Activated CD4-positive, alpha-beta memory T cell treated with anti-CD3 and anti-CD28 coated beads for 36 hours (primary cell): ENCODE data around the gene LPCAT1. TPM values are rescaled to one million over a fixed set of nuclear protein-coding genes. Genes with fewer than 3 reads are reported as not detected.

Experiments
- CTCF ChIA-PET: fragments of 350-600 bp; sonication (Branson Sonifier 250); formaldehyde crosslinking; loops from one replicate; lab custom pipeline; 2021; ENCODE audit warnings: antibody characterized with exemption, inconsistent platforms; lab: Charles Lee
- POLR2A ChIA-PET: fragments of 350-600 bp; sonication (Branson Sonifier 250); formaldehyde crosslinking; loops from one replicate; lab custom pipeline; 2021; ENCODE audit warnings: antibody characterized with exemption; lab: Charles Lee
- DNase-seq: peaks from one replicate; pipeline ENCODE4 v3.0.0-alpha.2; 2020
- H3K27ac Mint-ChIP-seq: one replicate; pipeline ENCODE4 v1.8.0; 2021; ENCODE audit warnings: mixed read lengths
- H3K27me3 Mint-ChIP-seq: one replicate; pipeline ENCODE4 v1.8.0; 2021; ENCODE audit warnings: mixed read lengths
- H3K36me3 Mint-ChIP-seq: one replicate; pipeline ENCODE4 v1.8.0; 2021; ENCODE audit warnings: mixed read lengths
- H3K4me1 Mint-ChIP-seq: one replicate; pipeline ENCODE4 v1.8.0; 2021; ENCODE audit warnings: low read depth, mixed read lengths
- H3K4me3 Mint-ChIP-seq: one replicate; pipeline ENCODE4 v1.8.0; 2021; ENCODE audit warnings: mild to moderate bottlenecking, mixed read lengths
- H3K9me3 Mint-ChIP-seq: one replicate; pipeline ENCODE4 v1.8.0; 2021; ENCODE audit warnings: mixed read lengths
- intact Hi-C: fragments of 100-400 bp; cut with micrococcal nuclease; formaldehyde crosslinking; loops from one replicate; pipeline ENCODE4 v1.15.1; 2023
- total RNA-seq, 2 experiments: library from RNA; stranded (reverse); gene quantifications; one replicate each; pipeline ENCODE4 v1.2.3, GENCODE V29; 2021

Gene LPCAT1
- total RNA-seq, 2 experiments from 2014 or later, result 48.4 to 51.4 TPM

DNA sequence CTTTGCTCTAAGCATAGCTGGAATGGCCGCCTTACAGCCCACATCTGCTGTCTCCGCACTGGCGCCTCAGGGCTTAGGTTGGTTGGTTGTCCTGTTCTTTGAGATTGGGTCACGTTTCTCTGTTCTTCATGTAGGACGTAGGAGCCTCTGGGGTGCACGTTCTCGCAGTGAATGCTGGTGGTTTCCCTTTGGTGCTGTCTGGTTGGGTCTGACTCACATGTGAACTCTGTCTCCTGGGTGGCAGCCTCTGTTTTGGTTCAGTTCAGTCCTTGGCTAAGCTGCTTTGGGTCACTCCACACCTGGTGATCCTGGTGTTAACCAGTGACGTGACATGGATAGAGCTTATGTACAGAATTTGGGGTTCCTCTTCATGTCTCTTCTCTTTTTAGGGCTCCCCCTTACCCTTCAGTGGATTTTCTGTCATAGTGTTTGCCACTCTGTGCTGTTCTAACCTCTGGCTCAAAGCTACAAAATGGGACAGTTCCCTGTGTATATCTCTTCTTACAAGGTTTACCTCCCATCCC lies 12.6 kb upstream of the LPCAT1 start:
- H3K27me3 Mint-ChIP-seq, result no peaks in the 10 kb centered on the region
- H3K27ac Mint-ChIP-seq, result peak overlapping the region; percentile 78
- no peaks in the 10 kb centered on the region for H3K9me3 Mint-ChIP-seq
- H3K4me3 Mint-ChIP-seq, result peak overlapping the region; percentile 71
- intact Hi-C loops, result loop anchor here (1.0 to 10.0 kb wide), 5 partner anchors 12 to 152 kb away; no protein-coding TSS in a partner anchor
- ChIA-PET CTCF (interaction anchor here (0.5 to 1.7 kb wide), 4 partner anchors 13 to 108 kb away, joined by 3 to 5 read pairs (median 4); partner anchors contain the start of gene LPCAT1), POLR2A (interaction anchor here (0.5 to 1.2 kb wide), 3 partner anchors 13 to 117 kb away, joined by 3 to 8 read pairs (median 4); partner anchors contain the start of gene LPCAT1)
- peak; percentile 86 for DNase-seq
- peaks cover 21% of the 10 kb centered on the region for H3K4me1 Mint-ChIP-seq
- H3K36me3 Mint-ChIP-seq, result no peaks in the 10 kb centered on the region

DNA sequence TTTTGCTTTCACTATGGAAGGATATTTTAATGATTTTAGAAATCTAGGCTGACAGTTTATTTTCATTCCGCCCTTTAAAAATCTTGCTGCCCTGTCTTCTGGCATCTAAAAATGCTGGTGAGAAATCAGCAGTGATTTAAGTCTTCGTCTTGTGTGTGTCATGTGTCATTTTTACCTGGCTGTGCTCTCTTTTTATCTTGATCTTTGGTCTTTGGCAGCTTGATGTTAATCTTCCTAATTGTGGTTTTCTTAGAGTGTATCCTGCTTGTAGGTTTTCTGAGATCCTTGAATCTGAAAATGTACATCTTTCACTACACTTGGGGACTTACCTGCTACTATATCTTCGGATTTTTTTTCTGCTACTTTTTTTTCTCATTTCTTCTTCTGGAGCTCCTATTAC lies 11.9 kb upstream of the LPCAT1 start:
- no peaks in the 10 kb centered on the region for H3K9me3 Mint-ChIP-seq
- intact Hi-C loops, result loop anchor here (1.0 to 10.0 kb wide), 5 partner anchors 11 to 151 kb away; no protein-coding TSS in a partner anchor
- peak overlapping the region; percentile 71 for H3K4me3 Mint-ChIP-seq
- DNase-seq, result no peak
- CTCF ChIA-PET, result interaction anchor here (1.6 to 1.7 kb wide), 2 partner anchors 12 to 109 kb away, joined by 4 to 5 read pairs; partner anchors contain the start of gene LPCAT1
- no peaks in the 10 kb centered on the region for H3K27me3 Mint-ChIP-seq
- peaks cover 21% of the 10 kb centered on the region for H3K4me1 Mint-ChIP-seq
- no peaks in the 10 kb centered on the region for H3K36me3 Mint-ChIP-seq
- POLR2A ChIA-PET, result interaction anchor here (0.5 to 1.1 kb wide), 2 partner anchors 11 to 30 kb away, joined by 3 to 4 read pairs; partner anchors contain the start of gene LPCAT1
- H3K27ac Mint-ChIP-seq, result peak overlapping the region; percentile 78

DNA sequence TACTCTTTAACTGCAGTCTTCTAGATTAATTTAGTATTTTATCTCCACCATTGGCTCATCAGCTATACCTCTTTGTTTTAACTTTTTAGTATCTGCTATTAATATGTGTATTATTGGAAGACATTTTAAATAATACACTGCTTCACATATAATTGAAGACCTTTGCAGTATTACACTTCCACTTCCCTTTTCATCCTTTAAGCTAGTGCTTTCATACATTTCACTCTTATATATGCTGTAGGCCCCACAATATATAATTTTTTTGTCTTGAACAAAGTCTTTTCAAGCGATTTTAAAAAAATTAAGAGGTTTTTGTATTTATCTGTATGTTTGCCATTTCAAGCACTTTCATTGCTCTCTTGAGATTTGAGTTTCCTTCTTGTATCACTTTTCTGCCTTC lies 8.6 kb upstream of the LPCAT1 start:
- no peak overlapping the region for H3K4me3 Mint-ChIP-seq
- no peak for DNase-seq
- H3K27me3 Mint-ChIP-seq, result no peaks in the 10 kb centered on the region
- intact Hi-C loops, result loop anchor here (10.0 kb wide), 2 partner anchors 62 to 148 kb away; no protein-coding TSS in a partner anchor
- no peaks in the 10 kb centered on the region for H3K9me3 Mint-ChIP-seq
- POLR2A ChIA-PET, result no interaction called here
- peaks cover 21% of the 10 kb centered on the region for H3K4me1 Mint-ChIP-seq
- CTCF ChIA-PET, result no interaction called here
- H3K27ac Mint-ChIP-seq, result no peak overlapping the region
- H3K36me3 Mint-ChIP-seq, result no peaks in the 10 kb centered on the region

- H3K27ac Mint-ChIP-seq, result no peak overlapping the region
- no peak for DNase-seq
- POLR2A ChIA-PET, result no interaction called here
- intact Hi-C loops, result no loop called here
- peaks cover 3% of the 10 kb centered on the region for H3K4me1 Mint-ChIP-seq
- H3K36me3 Mint-ChIP-seq, result no peaks in the 10 kb centered on the region
- H3K27me3 Mint-ChIP-seq, result no peaks in the 10 kb centered on the region
- CTCF ChIA-PET, result no interaction called here
- no peak overlapping the region for H3K4me3 Mint-ChIP-seq
- H3K9me3 Mint-ChIP-seq, result no peaks in the 10 kb centered on the region
Observed at GRCh38 chr5:1529498-1529897, 5.7 kb upstream of the LPCAT1 start.

DNA sequence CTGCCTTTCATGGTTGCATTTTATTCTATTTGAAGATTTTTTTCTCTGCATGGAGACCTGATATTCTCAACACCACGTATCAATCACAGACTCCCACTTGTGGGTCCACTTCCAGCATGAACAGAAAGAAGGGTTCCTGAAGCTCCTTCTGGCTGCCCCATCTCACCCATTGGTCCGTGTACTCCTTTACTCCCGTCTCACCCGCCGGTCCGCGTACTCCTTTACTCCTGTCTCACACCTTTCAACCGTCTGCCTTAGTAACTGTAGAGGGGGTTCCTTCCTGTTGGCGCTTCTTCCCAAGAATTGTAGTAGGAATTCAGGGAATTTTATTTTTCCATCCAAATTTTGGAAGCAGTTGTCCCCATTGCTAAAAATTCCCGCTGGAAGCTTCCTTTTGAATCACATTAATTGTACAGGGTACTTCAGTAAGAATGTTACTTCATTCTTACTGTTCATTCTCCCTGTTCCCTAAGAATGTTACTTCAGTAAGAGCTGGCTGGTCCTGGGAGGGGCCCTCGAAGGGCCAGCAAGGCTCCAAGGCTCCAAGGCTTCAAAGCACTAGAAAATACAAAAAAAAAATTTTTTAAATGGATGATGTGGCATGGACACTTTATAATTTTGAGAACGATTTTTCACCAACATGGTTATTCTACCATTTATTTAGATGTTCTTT lies 3.9 kb upstream of the LPCAT1 start:
- H3K4me1 Mint-ChIP-seq, result peaks cover 5% of the 10 kb centered on the region
- POLR2A ChIA-PET, result no interaction called here
- H3K9me3 Mint-ChIP-seq, result no peaks in the 10 kb centered on the region
- H3K27ac Mint-ChIP-seq, result no peak overlapping the region
- H3K27me3 Mint-ChIP-seq, result no peaks in the 10 kb centered on the region
- no peaks in the 10 kb centered on the region for H3K36me3 Mint-ChIP-seq
- DNase-seq, result no peak
- intact Hi-C loops, result no loop called here
- no peak overlapping the region for H3K4me3 Mint-ChIP-seq
- CTCF ChIA-PET, result no interaction called here

- Mint-ChIP-seq H3K27me3 (no peaks in the 10 kb centered on the region), H3K4me3 (no peak overlapping the region), H3K27ac (no peak overlapping the region), H3K36me3 (peaks cover 3% of the 10 kb centered on the region), H3K9me3 (no peaks in the 10 kb centered on the region), H3K4me1 (peaks cover 13% of the 10 kb centered on the region)
- ChIA-PET POLR2A (no interaction called here), CTCF (no interaction called here)
- DNase-seq, result no peak
- intact Hi-C loops, result no loop called here
Observed at GRCh38 chr5:1526681-1527131, 2.9 kb upstream of the LPCAT1 start.

GRCh38 chr5:1526190-1526631 lies 2.5 kb upstream of the LPCAT1 start:
- no peak overlapping the region for H3K27ac Mint-ChIP-seq
- CTCF ChIA-PET, result interaction anchor here (0.6 kb wide), 1 partner anchor 569 kb away, joined by 3 read pairs; no protein-coding TSS in a partner anchor
- POLR2A ChIA-PET, result no interaction called here

GRCh38 chr5:1525624-1526189 lies 1.9 kb upstream of the LPCAT1 start:
- H3K36me3 Mint-ChIP-seq, result peaks cover 7% of the 10 kb centered on the region
- ChIA-PET POLR2A (no interaction called here), CTCF (interaction anchor here (0.6 kb wide), 1 partner anchor 569 kb away, joined by 3 read pairs; no protein-coding TSS in a partner anchor)
- H3K9me3 Mint-ChIP-seq, result no peaks in the 10 kb centered on the region
- peaks cover 22% of the 10 kb centered on the region for H3K4me1 Mint-ChIP-seq
- intact Hi-C loops, result no loop called here
- no peak overlapping the region for H3K27ac Mint-ChIP-seq
- DNase-seq, result no peak
- H3K4me3 Mint-ChIP-seq, result no peak overlapping the region
- no peaks in the 10 kb centered on the region for H3K27me3 Mint-ChIP-seq

More at GRCh38 chr5:1526190-1526631, 2.5 kb upstream of the LPCAT1 start:
- Mint-ChIP-seq H3K4me3 (no peak overlapping the region), H3K36me3 (peaks cover 3% of the 10 kb centered on the region), H3K27me3 (no peaks in the 10 kb centered on the region), H3K4me1 (peaks cover 18% of the 10 kb centered on the region), H3K9me3 (no peaks in the 10 kb centered on the region)
- intact Hi-C loops, result no loop called here
- no peak for DNase-seq

DNA sequence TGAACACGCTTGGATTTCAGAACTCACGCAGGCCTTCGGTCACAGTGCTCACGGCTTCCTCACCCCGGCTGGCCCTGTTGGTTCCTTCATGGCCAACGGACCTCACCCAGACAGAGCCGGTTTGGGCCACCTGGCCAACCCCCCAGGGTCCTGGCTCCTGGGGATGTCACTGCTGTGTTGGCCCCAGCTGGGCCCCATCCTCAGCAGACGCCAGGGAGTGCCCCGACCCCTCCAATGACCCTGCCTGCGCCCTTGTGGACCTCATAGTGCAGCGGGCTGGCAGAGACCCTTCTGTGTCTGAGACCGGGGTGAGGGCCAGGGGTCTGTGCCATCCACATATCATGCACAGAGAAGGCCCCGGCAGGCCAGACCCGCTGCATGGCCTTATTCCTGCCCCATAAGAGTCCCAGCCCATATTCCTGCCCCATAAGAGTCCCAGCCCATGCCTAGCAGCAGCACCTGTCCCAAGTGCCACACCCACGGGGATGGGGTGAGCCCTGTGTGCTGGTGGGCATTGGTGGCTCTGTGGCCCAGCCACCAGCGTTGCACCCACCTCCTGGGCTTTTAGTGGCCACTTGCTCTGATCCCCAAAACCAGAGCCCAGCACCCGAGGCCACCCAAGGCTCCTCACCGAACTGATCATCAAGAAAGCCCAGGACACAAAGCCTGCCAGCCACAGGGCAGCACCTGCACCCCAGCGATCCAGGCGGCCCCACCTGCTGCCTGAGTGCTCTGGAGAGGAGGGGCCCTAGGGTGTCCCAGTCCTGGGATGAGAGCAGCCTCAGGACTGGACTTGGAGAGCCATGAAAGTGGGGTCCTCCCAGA lies 1.3 kb upstream of the LPCAT1 start:
- Mint-ChIP-seq H3K27ac (no peak overlapping the region), H3K9me3 (no peaks in the 10 kb centered on the region), H3K27me3 (no peaks in the 10 kb centered on the region), H3K4me1 (peaks cover 24% of the 10 kb centered on the region), H3K4me3 (peak overlapping the region; percentile 54), H3K36me3 (peaks cover 7% of the 10 kb centered on the region)
- ChIA-PET CTCF (interaction anchor here (0.6 kb wide), 1 partner anchor 568 kb away, joined by 3 read pairs; no protein-coding TSS in a partner anchor), POLR2A (interaction anchor here (1.0 to 1.3 kb wide), 2 partner anchors 10 to 197 kb away, joined by 3 read pairs; no protein-coding TSS in a partner anchor)
- intact Hi-C loops, result loop anchor here (1.0 to 5.0 kb wide), 2 partner anchors 11 to 267 kb away; no protein-coding TSS in a partner anchor
- DNase-seq, result no peak

DNA sequence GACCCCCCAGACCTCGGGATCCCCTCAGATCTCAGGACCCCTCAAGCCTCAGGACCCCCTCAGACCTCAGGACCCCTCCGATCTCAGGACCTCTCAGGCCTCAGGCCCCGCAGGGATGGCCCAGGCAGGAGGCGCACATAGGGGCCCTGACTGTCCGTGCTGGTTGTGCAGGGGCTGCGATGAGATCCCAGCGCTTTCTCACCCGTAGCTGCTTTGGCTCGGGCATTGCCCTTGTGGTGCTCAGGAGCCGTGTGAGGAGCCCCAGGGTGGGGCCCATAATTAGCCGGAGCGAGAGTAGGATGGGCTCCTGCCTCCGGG lies 680 bp upstream of the LPCAT1 start:
- Mint-ChIP-seq H3K4me1 (peaks cover 28% of the 10 kb centered on the region), H3K36me3 (peaks cover 7% of the 10 kb centered on the region), H3K27ac (peak overlapping the region; percentile 60), H3K9me3 (no peaks in the 10 kb centered on the region), H3K4me3 (peak overlapping the region; percentile 54), H3K27me3 (no peaks in the 10 kb centered on the region)
- intact Hi-C loops, result loop anchor here (1.0 to 5.0 kb wide), 2 partner anchors 12 to 268 kb away; no protein-coding TSS in a partner anchor
- DNase-seq, result no peak
- CTCF ChIA-PET, result interaction anchor here (1.0 kb wide), 1 partner anchor 121 kb away, joined by 5 read pairs; no protein-coding TSS in a partner anchor
- POLR2A ChIA-PET, result interaction anchor here (1.0 to 1.3 kb wide), 3 partner anchors 11 to 196 kb away, joined by 3 to 8 read pairs (median 3); no protein-coding TSS in a partner anchor

GRCh38 chr5:1523480-1523792 lies 324 bp downstream of the LPCAT1 start:
- H3K4me1 Mint-ChIP-seq, result peaks cover 38% of the 10 kb centered on the region
- peak; percentile 28 for DNase-seq
- peaks cover 7% of the 10 kb centered on the region for H3K36me3 Mint-ChIP-seq
- no peak overlapping the region for H3K27ac Mint-ChIP-seq
- CTCF ChIA-PET, result interaction anchor here (1.0 to 1.2 kb wide), 3 partner anchors 13 to 143 kb away, joined by 3 to 5 read pairs (median 5); no protein-coding TSS in a partner anchor
- H3K27me3 Mint-ChIP-seq, result no peaks in the 10 kb centered on the region
- H3K9me3 Mint-ChIP-seq, result no peaks in the 10 kb centered on the region
- POLR2A ChIA-PET, result interaction anchor here (1.3 kb wide), 1 partner anchor 13 kb away, joined by 8 read pairs; no protein-coding TSS in a partner anchor
- peak overlapping the region; percentile 86 for H3K4me3 Mint-ChIP-seq
- intact Hi-C loops, result loop anchor here (2.0 to 5.0 kb wide), 2 partner anchors 35 to 269 kb away; no protein-coding TSS in a partner anchor
